Stimulated activated effector memory CD8-positive, alpha-beta T cell treated with anti-CD3 and anti-CD28 coated beads, Interleukin-12 subunit alpha, Interleukin-12 subunit beta, amount 100 ng/mL, for 72 hours (primary cell): ENCODE measurements around the gene PAWR.
"Not testable (repeated sequence)": the region's sequence is repeated elsewhere in the genome, so short reads cannot be mapped to it uniquely, and the experiment has no call there.

Source experiments
- ATAC-seq: fragments of 150-1000 bp; cut with Tn5 transposase; 2 replicates; pipeline ENCODE4 v1.10.0; 2021
- DNase-seq, 2 donors: peaks; one replicate each; pipeline ENCODE4 v3.0.0; 2021 to 2022; ENCODE audit warnings: low spot score in 2 of 2
- H3K27ac Mint-ChIP-seq: one replicate; pipeline ENCODE4 v1.8.0; 2022; ENCODE audit warnings: mild to moderate bottlenecking, mixed read lengths
- H3K36me3 Mint-ChIP-seq: one replicate; pipeline ENCODE4 v1.8.0; 2022; ENCODE audit warnings: mild to moderate bottlenecking, mixed read lengths
- H3K4me1 Mint-ChIP-seq: one replicate; pipeline ENCODE4 v1.8.0; 2022; ENCODE audit warnings: mixed read lengths
- H3K4me3 Mint-ChIP-seq: one replicate; pipeline ENCODE4 v1.8.0; 2022; ENCODE audit warnings: mild to moderate bottlenecking, mixed read lengths
- H3K9me3 Mint-ChIP-seq: one replicate; pipeline ENCODE4 v1.8.0; 2022; ENCODE audit warnings: mixed read lengths

PAWR gene

GRCh38 chr12:79596719-79597350, 93.9 kb downstream of the PAWR start:
- no peak overlapping the region for H3K4me3 Mint-ChIP-seq
- H3K4me1 Mint-ChIP-seq, result no peaks in the 10 kb centered on the region
- no peaks in the 10 kb centered on the region for H3K36me3 Mint-ChIP-seq
- H3K9me3 Mint-ChIP-seq, result no peaks in the 10 kb centered on the region
- ATAC-seq, result no peak
- no peak overlapping the region for H3K27ac Mint-ChIP-seq
- no peak for DNase-seq

DNA sequence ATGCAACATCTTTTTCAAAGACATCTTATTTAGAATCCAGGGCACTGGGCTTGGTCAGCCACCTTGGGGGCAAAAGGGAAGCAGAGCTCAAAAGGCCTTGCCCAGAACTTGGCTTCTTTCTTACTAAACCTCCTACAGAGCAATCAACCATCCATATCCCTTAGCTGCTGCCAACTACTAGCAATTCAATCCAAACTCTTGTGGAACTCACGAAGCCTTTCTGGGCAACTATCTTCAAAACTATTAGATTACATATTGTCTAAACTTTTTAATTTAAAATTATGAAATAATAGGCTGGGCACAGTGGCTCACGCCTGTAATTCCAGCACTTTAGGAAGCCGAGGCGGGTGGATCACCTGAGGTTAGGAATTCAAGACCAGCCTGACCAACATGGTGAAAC, 95.5 kb downstream of the PAWR start:
- H3K36me3 Mint-ChIP-seq, result no peaks in the 10 kb centered on the region
- H3K4me3 Mint-ChIP-seq, result no peak overlapping the region
- no peak for ATAC-seq
- H3K9me3 Mint-ChIP-seq, result no peaks in the 10 kb centered on the region
- H3K4me1 Mint-ChIP-seq, result no peaks in the 10 kb centered on the region
- no peak for DNase-seq
- H3K27ac Mint-ChIP-seq, result no peak overlapping the region

DNA sequence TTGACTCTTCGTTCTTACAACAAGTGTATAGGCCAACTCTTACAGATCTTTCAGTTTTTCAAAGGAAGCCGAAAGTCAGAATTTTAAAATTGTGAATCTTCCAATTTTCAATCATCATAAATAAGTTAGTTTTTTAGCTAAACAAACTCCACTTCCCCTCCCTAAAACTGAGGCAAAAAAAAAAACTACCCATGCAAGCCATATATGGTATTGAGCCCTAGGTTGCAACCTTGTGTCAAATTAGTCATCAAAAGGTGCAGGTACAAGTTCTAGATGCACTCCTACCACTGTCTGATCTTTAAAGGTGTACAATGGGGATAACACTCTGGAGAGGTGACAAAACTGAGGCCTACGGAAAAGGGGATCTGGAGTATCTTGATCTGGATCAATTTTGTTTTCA, 97.9 kb downstream of the PAWR start:
- Mint-ChIP-seq H3K4me3 (no peak overlapping the region), H3K36me3 (no peaks in the 10 kb centered on the region), H3K27ac (no peak overlapping the region), H3K9me3 (no peaks in the 10 kb centered on the region), H3K4me1 (no peaks in the 10 kb centered on the region)
- DNase-seq, result no peak
- ATAC-seq, result no peak

GRCh38 chr12:79591988-79592387, 98.8 kb downstream of the PAWR start:
- no peaks in the 10 kb centered on the region for H3K9me3 Mint-ChIP-seq
- H3K36me3 Mint-ChIP-seq, result no peaks in the 10 kb centered on the region
- DNase-seq (no peak), ATAC-seq (no peak)
- no peaks in the 10 kb centered on the region for H3K4me1 Mint-ChIP-seq
- H3K4me3 Mint-ChIP-seq, result no peak overlapping the region
- no peak overlapping the region for H3K27ac Mint-ChIP-seq

DNA sequence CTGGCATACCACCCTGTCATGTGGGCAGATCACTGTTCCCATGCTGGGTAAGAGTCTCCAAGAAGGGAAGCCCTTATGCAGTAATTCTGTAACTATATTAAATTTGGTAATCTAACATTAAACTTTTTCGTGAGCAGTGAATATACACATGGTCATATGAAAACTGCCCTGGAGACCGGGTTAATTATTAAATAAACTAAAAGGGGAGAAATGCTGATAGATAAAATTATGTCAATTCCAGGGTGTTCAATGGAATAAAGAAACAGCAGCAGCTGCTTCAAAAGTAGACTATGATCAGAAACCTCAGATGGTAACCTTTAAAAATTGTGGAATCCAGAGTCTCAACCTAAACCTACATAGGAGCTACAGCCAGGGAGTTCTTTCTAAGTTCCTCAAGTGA, 100.0 kb downstream of the PAWR start:
- ATAC-seq (no peak), DNase-seq (no peak)
- Mint-ChIP-seq H3K36me3 (no peaks in the 10 kb centered on the region), H3K27ac (no peak overlapping the region), H3K4me1 (no peaks in the 10 kb centered on the region), H3K4me3 (no peak overlapping the region), H3K9me3 (no peaks in the 10 kb centered on the region)

DNA sequence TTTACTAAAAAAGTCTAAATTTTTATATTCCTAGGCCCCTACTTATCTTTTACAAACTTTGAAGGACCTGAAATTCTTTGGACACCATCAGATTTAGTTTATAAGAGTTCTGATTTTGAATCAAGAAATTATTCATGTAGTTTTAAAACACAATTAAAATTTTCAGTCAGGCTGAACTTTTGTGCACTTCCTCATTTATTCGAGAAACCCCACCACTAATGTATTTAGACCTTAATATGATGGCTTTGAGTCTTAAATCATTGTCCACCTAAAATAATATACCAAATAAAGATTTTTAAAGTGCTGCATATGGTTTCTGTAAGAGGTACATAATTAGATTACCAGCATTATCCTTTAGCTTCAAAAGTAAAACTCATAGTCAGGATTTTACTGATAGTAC, 103.4 kb downstream of the PAWR start:
- H3K36me3 Mint-ChIP-seq, result no peaks in the 10 kb centered on the region
- no peak overlapping the region for H3K4me3 Mint-ChIP-seq
- H3K27ac Mint-ChIP-seq, result no peak overlapping the region
- H3K9me3 Mint-ChIP-seq, result no peaks in the 10 kb centered on the region
- no peaks in the 10 kb centered on the region for H3K4me1 Mint-ChIP-seq
- DNase-seq (no peak), ATAC-seq (no peak)

GRCh38 chr12:79585147-79585546, 105.6 kb downstream of the PAWR start:
- no peaks in the 10 kb centered on the region for H3K36me3 Mint-ChIP-seq
- no peak overlapping the region for H3K4me3 Mint-ChIP-seq
- no peak for DNase-seq
- H3K4me1 Mint-ChIP-seq, result no peaks in the 10 kb centered on the region
- ATAC-seq, result no peak
- H3K9me3 Mint-ChIP-seq, result no peaks in the 10 kb centered on the region
- H3K27ac Mint-ChIP-seq, result no peak overlapping the region

DNA sequence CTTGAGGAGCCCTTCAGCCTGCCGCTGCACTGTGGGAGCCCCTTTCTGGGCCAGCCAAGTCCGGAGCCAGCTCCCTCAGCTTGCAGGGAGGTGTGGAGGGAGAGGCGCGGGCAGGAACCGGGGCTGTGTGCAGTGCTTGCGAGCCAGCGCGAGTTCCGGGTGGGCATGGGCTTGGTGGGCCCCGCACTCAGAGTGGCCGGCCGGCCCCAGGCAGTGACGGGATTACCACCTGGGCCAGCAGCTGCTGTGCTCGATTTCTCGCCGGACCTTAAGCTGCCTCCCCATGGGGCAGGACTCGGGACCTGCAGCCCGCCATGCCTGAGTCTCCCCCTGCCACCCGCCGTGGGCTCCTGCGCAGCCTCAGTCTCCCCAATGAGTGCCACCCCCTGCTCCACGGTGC, 116.9 kb downstream of the PAWR start:
- H3K9me3 Mint-ChIP-seq, result peaks cover 7% of the 10 kb centered on the region
- no peaks in the 10 kb centered on the region for H3K4me1 Mint-ChIP-seq
- ATAC-seq (no peak), DNase-seq (no peak)
- no peaks in the 10 kb centered on the region for H3K36me3 Mint-ChIP-seq
- H3K27ac Mint-ChIP-seq, result no peak overlapping the region
- H3K4me3 Mint-ChIP-seq, result no peak overlapping the region

DNA sequence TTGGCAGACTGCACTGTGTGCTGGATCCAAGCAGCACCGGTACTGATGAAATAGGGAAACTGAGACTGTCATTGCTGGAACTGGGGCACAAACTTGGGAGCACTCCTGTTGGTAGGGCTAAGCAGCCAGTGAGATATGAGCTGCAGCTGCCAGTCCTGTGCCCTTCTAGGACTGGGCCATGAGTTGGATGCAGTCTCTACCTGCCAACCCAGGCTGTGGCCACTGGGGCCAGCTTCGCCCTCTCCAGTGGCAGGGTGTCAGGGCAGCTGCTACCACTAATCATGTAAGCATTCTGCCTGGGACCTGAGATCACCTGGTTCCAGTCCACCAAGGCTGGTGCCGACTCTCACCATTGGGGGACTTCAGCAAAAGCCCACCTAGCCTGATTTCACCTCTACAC, 121.1 kb downstream of the PAWR start:
- Mint-ChIP-seq H3K9me3 (peaks cover 3% of the 10 kb centered on the region), H3K36me3 (no peaks in the 10 kb centered on the region), H3K27ac (no peak overlapping the region), H3K4me1 (no peaks in the 10 kb centered on the region), H3K4me3 (no peak overlapping the region)
- DNase-seq, result no peak
- no peak for ATAC-seq

DNA sequence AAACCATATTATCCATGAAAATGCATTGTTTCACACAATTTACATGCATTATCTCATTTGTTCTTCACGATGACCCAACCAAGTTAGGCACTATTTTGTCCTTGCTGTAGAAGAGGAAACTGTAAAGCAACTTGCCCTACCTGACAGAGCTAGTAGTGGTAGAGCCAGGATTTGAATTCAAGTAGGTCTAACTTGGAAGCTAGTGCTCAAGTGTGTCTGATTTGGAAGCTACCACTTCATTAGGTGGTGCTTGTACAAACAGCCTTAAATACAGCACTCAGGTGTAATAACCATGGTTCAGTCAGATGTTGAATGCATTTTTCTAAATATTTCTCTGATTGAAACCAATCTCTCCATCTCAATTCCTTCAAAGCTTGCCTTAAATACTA, 123.6 kb downstream of the PAWR start:
- Mint-ChIP-seq H3K4me3 (no peak overlapping the region), H3K9me3 (no peaks in the 10 kb centered on the region), H3K36me3 (no peaks in the 10 kb centered on the region), H3K4me1 (no peaks in the 10 kb centered on the region), H3K27ac (no peak overlapping the region)
- ATAC-seq, result no peak
- DNase-seq, result no peak

GRCh38 chr12:79566452-79567174, 124.2 kb downstream of the PAWR start:
- no peak overlapping the region for H3K4me3 Mint-ChIP-seq
- H3K9me3 Mint-ChIP-seq, result no peaks in the 10 kb centered on the region
- DNase-seq (no peak), ATAC-seq (no peak)
- H3K36me3 Mint-ChIP-seq, result no peaks in the 10 kb centered on the region
- H3K4me1 Mint-ChIP-seq, result no peaks in the 10 kb centered on the region
- no peak overlapping the region for H3K27ac Mint-ChIP-seq

DNA sequence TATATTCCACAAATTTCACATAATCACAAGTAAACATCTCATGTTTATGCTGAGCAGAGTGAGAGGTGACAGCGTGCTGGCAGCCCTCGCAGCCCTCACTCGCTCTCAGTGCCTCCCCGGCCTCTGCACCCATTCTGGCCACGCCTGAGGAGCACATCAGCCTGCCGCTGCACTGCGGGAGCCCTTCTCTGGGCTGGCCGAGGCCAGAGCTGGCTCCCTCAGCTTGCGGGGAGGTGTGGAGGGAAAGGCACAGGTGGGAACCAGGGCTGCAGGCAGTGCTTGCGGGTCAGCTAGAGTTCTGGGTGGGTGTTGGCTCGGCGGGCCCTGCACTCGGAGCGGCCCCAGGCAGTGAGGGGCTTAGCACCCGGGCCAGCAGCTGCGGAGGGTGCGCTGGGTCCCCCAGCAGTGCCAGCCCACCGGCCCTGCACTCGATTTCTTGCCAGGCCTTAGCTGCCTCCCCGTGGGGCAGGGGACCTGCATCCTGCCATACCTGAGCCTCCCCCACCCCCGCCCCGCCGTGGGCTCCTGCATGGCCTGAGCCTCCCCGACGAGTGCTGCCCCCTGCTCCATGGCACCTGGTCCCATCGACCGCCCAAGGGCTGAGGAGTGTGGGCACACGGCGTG, 125.9 kb downstream of the PAWR start:
- H3K4me1 Mint-ChIP-seq, result not testable (repeated sequence)

DNA sequence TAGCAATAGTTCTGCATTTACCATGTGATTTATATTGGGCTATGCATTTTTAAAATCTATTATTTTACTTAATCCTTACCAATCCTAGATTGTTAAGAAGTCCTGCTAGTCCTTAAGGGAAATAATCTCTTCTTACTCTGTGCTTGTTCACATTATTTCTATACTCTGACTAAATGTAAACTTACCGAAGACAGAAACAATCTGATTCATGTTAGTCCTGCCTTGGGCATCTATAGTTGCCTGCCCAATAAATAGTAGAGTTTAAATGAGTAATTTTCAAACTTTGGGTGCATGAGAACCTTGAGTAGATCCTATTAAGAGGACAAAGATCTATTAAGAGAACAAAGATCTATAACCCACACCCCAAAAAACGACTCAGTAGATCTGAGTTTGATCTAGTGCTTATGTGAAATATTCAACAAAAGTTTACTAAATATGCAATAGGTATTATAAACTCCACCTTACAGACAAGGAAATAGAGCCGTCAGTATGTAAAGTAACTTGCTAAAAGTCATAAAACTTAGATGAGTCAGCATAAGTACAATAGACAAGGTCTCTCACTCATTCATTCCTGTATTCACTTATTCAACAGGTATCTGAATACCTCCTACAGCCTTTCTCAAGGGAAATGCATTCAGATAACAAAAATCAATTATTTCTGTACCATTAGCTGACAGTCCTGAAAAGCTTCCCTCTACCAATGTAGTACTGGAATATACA, 127.6 kb downstream of the PAWR start:
- no peak overlapping the region for H3K27ac Mint-ChIP-seq
- DNase-seq (no peak), ATAC-seq (no peak)
- H3K4me3 Mint-ChIP-seq, result no peak overlapping the region
- H3K4me1 Mint-ChIP-seq, result no peaks in the 10 kb centered on the region
- H3K36me3 Mint-ChIP-seq, result no peaks in the 10 kb centered on the region
- H3K9me3 Mint-ChIP-seq, result no peaks in the 10 kb centered on the region

More for the DNA sequence above, 125.9 kb downstream of the PAWR start:
- H3K27ac Mint-ChIP-seq, H3K4me3 Mint-ChIP-seq, DNase-seq, H3K9me3 Mint-ChIP-seq, H3K36me3 Mint-ChIP-seq, ATAC-seq: not testable (repeated sequence)

DNA sequence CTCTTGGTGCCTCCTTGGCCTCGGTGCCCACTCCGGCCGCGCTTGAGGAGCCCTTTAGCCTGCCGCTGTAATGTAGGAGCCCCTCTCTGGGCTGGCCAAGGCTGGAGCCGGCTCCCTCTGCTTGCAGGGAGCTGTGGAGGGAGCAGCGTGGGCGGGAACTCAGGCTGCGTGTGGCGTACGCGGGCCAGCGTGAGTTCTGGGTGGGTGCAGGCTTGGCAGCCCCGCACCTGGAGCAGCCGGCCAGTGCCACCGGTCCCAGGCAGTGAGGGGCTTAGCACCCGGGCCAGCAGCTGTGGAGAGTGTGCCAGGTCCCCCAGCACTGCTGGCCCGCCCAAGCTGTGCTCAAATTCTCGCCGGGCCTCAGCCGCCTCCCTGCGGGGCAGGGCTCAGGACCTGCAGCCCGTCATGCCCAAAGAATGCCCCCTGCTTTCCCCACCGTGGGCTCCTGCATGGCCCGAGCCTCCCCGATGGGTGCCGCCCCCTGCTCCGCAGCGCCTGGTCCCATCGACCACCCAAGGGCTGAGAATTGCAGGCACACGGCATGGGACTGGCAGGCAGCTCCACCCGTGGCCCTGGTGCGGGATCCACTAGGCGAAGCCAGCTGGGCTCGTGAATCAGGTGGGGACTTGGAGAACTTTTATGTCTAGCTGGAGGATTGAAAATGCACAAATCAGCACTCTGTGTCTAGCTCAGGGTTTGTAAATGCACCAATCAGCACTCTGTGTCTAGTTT, 129.2 kb downstream of the PAWR start:
- H3K9me3 Mint-ChIP-seq, result no peaks in the 10 kb centered on the region
- H3K27ac Mint-ChIP-seq, result no peak overlapping the region
- H3K36me3 Mint-ChIP-seq, result no peaks in the 10 kb centered on the region
- H3K4me1 Mint-ChIP-seq, result no peaks in the 10 kb centered on the region
- no peak for DNase-seq
- no peak for ATAC-seq
- no peak overlapping the region for H3K4me3 Mint-ChIP-seq

- DNase-seq (no peak), ATAC-seq (no peak)
- H3K9me3 Mint-ChIP-seq, result no peaks in the 10 kb centered on the region
- H3K4me1 Mint-ChIP-seq, result no peaks in the 10 kb centered on the region
- H3K36me3 Mint-ChIP-seq, result no peaks in the 10 kb centered on the region
- no peak overlapping the region for H3K4me3 Mint-ChIP-seq
- H3K27ac Mint-ChIP-seq, result no peak overlapping the region
Measured at GRCh38 chr12:79560225-79560889, 130.4 kb downstream of the PAWR start.
